Measurements from ENCODE around the gene CDC42SE2.

GRCh38 chr5:131396630-131397273 lies 132.9 kb downstream of the CDC42SE2 start:
- TF ChIP-seq POLR2A (IDR thresholded peaks at IDR 0.05) = no peak
- TF ChIP-seq CTCF (IDR thresholded peaks at IDR 0.05) = no peak
- TF ChIP-seq EP300 (IDR thresholded peaks at IDR 0.05; ENCODE audit: low read depth) = no peak
- TF ChIP-seq POLR2AphosphoS5 (IDR thresholded peaks at IDR 0.05) = no peak
